CD14-positive monocyte (primary cell): Measurements from ENCODE around the gene ASPN. TPM values are rescaled to one million over a fixed set of nuclear protein-coding genes. Genes with fewer than 3 reads are reported as not detected.

Experiments
- DNase-seq, 3 donors: peaks; one replicate each; pipeline ENCODE4 v3.0.0-alpha.2; 2011 to 2022
- H2AFZ ChIP-seq: 2 replicates; pipeline ENCODE4 v1.6.0; 2012; ENCODE audit warnings: mild to moderate bottlenecking, low read depth, low read length, inconsistent platforms; ENCODE audit not compliant: insufficient read depth, poor library complexity, severe bottlenecking
- H3K27ac ChIP-seq, 2 donors: 1 replicate in 1 of 2; 2 replicates in 1 of 2; pipeline ENCODE4 v1.5.1; 2012 to 2013; ENCODE audit warnings: low read length in 2 of 2, control low read depth in 1 of 2, inconsistent platforms in 1 of 2, low read depth in 1 of 2, mild to moderate bottlenecking in 1 of 2
- H3K27me3 ChIP-seq, 2 donors: one replicate each; pipeline versions ENCODE4 v1.6.0 to v1.6.1; 2011 to 2013; ENCODE audit warnings: low read length in 2 of 2; ENCODE audit not compliant: control insufficient read depth in 2 of 2, insufficient read depth in 2 of 2
- H3K36me3 ChIP-seq, 2 donors: replicated peaks in 1 of 2; 1 replicate in 1 of 2; 2 replicates in 1 of 2; pipeline versions ENCODE4 v1.5.1 to v1.6.1; 2012 to 2013; ENCODE audit warnings: low read length in 2 of 2, control low read depth in 1 of 2, inconsistent platforms in 1 of 2, mild to moderate bottlenecking in 1 of 2; ENCODE audit not compliant: insufficient read depth in 2 of 2, control insufficient read depth in 1 of 2
- H3K4me1 ChIP-seq, 2 donors: 1 replicate in 1 of 2; 2 replicates in 1 of 2; pipeline versions ENCODE4 v1.5.1 to v1.6.1; 2012 to 2013; ENCODE audit warnings: low read length in 2 of 2, control low read depth in 1 of 2, inconsistent platforms in 1 of 2, mild to moderate bottlenecking in 1 of 2, moderate library complexity in 1 of 2; ENCODE audit not compliant: insufficient read depth in 2 of 2, control insufficient read depth in 1 of 2
- H3K4me2 ChIP-seq: replicated peaks from 2 replicates; pipeline ENCODE3; 2012; ENCODE audit warnings: low read length, moderate library complexity, mild to moderate bottlenecking; ENCODE audit not compliant: poor library complexity, severe bottlenecking; ENCODE audit errors: extremely low read depth
- H3K4me3 ChIP-seq, 3 experiments: fragments of 200-600 bp in 1 of 3; sonication (generic) in 1 of 3; replicated peaks in 1 of 3; 1 replicate in 2 of 3; 2 replicates in 1 of 3; pipeline ENCODE4 v1.5.1; 2011 to 2013; ENCODE audit warnings: low read length in 3 of 3, mild to moderate bottlenecking in 3 of 3, control low read depth in 2 of 3, low read depth in 2 of 3, inconsistent platforms in 1 of 3, moderate library complexity in 1 of 3
- H3K79me2 ChIP-seq: 2 replicates; pipeline ENCODE4 v1.6.0; 2012; ENCODE audit warnings: mild to moderate bottlenecking, control low read depth, inconsistent platforms, low read length, moderate library complexity; ENCODE audit not compliant: insufficient read depth
- H3K9ac ChIP-seq: 2 replicates; pipeline ENCODE4 v1.6.0; 2017; ENCODE audit warnings: low read length, mild to moderate bottlenecking; ENCODE audit not compliant: insufficient read depth, poor library complexity, severe bottlenecking
- H3K9me3 ChIP-seq, 2 donors: replicated peaks in 1 of 2; 1 replicate in 1 of 2; 2 replicates in 1 of 2; pipeline versions ENCODE4 v1.5.1 to v1.6.1; 2012 to 2013; ENCODE audit warnings: low read length in 2 of 2, control low read depth in 1 of 2; ENCODE audit not compliant: control insufficient read depth in 1 of 2, insufficient read depth in 1 of 2
- H4K20me1 ChIP-seq: 2 replicates; pipeline ENCODE4 v1.6.0; 2012; ENCODE audit warnings: mild to moderate bottlenecking, low read length, control low read depth, moderate library complexity; ENCODE audit not compliant: insufficient read depth
- H3K27ac Mint-ChIP-seq, 7 donors: one replicate each; pipeline ENCODE4 v1.8.0; 2020; ENCODE audit warnings: mild to moderate bottlenecking in 7 of 7, mixed read lengths in 7 of 7, moderate library complexity in 6 of 7, inconsistent platforms in 2 of 7
- H3K27me3 Mint-ChIP-seq, 3 donors: one replicate each; pipeline ENCODE4 v1.8.0; 2021 to 2022; ENCODE audit warnings: low read depth in 3 of 3, mild to moderate bottlenecking in 3 of 3, mixed read lengths in 3 of 3, moderate library complexity in 3 of 3, inconsistent platforms in 1 of 3
- H3K36me3 Mint-ChIP-seq, 2 donors: one replicate each; pipeline ENCODE4 v1.8.0; 2020; ENCODE audit warnings: mixed read lengths in 2 of 2, inconsistent platforms in 1 of 2, mild to moderate bottlenecking in 1 of 2
- H3K4me1 Mint-ChIP-seq: one replicate; pipeline ENCODE4 v1.8.0; 2020; ENCODE audit warnings: mild to moderate bottlenecking, mixed read lengths
- H3K4me3 Mint-ChIP-seq, 2 donors: one replicate each; pipeline ENCODE4 v1.8.0; 2020; ENCODE audit warnings: mild to moderate bottlenecking in 2 of 2, mixed read lengths in 2 of 2, moderate library complexity in 1 of 2
- H3K9me3 Mint-ChIP-seq, 7 donors: one replicate each; pipeline ENCODE4 v1.8.0; 2020 to 2022; ENCODE audit warnings: mixed read lengths in 7 of 7, mild to moderate bottlenecking in 6 of 7, moderate library complexity in 6 of 7, inconsistent platforms in 2 of 7
- WGBS: methylation state at CpG from one replicate; pipeline ENCODE4 v1.1.5; 2013; ENCODE audit warnings: missing lambda C conversion rate; ENCODE audit not compliant: insufficient coverage; 5-methylcytosine and 5-hydroxymethylcytosine counted together
- intact Hi-C, 2 donors: fragments of 100-400 bp; cut with micrococcal nuclease; formaldehyde crosslinking; loops; one replicate each; pipeline versions ENCODE4 v1.15.0 to v1.15.1; 2023
- polyA plus RNA-seq, 3 donors: library from polyadenylated mRNA; depleted of rRNA in 1 of 3; unstranded in 2 of 3; stranded (reverse) in 1 of 3; fragments of 300-500 nt in 2 of 3; fragments of >200 nt in 1 of 3; fragmentation: Illumina TruSeq in 2 of 3; gene quantifications; 1 replicate in 2 of 3; 2 replicates in 1 of 3; pipeline ENCODE4 v1.2.3, GENCODE V29; 2012 to 2021
- TF ChIP-seq, protein P1 (sequence below): fragments of 200-600 bp; IDR thresholded peaks from one replicate; pipeline ENCODE4 v1.8.0; 2022; ENCODE audit warnings: antibody characterized with exemption, mild to moderate bottlenecking

ASPN gene
- polyA plus RNA-seq, 3 donors, result not detected

- no peak for DNase-seq
- H3K79me2 ChIP-seq, result no peaks in the 10 kb centered on the region
- H3K36me3 Mint-ChIP-seq, result peaks cover 0 to 3% of the 10 kb centered on the region in 2 donors
- no peak overlapping the region for H3K4me2 ChIP-seq
- H3K36me3 ChIP-seq, result no peaks in the 10 kb centered on the region
- H3K27ac Mint-ChIP-seq, result no peak overlapping the region
- no peaks in the 10 kb centered on the region for H4K20me1 ChIP-seq
- H3K9me3 Mint-ChIP-seq, result peaks cover 0 to 8% (median 0%) of the 10 kb centered on the region in 7 donors
- WGBS, result 100% methylated on average over 4 of the region's 4 CpGs
- no peaks in the 10 kb centered on the region for H3K4me1 Mint-ChIP-seq
- no peak overlapping the region for H2AFZ ChIP-seq
- no peak overlapping the region for H3K27ac ChIP-seq
- H3K27me3 Mint-ChIP-seq, result no peaks in the 10 kb centered on the region
- H3K4me3 Mint-ChIP-seq, result no peak overlapping the region
- H3K4me3 ChIP-seq, result no peak overlapping the region
- TF ChIP-seq, protein P1, sequence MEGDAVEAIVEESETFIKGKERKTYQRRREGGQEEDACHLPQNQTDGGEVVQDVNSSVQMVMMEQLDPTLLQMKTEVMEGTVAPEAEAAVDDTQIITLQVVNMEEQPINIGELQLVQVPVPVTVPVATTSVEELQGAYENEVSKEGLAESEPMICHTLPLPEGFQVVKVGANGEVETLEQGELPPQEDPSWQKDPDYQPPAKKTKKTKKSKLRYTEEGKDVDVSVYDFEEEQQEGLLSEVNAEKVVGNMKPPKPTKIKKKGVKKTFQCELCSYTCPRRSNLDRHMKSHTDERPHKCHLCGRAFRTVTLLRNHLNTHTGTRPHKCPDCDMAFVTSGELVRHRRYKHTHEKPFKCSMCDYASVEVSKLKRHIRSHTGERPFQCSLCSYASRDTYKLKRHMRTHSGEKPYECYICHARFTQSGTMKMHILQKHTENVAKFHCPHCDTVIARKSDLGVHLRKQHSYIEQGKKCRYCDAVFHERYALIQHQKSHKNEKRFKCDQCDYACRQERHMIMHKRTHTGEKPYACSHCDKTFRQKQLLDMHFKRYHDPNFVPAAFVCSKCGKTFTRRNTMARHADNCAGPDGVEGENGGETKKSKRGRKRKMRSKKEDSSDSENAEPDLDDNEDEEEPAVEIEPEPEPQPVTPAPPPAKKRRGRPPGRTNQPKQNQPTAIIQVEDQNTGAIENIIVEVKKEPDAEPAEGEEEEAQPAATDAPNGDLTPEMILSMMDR, result no peak
- no peaks in the 10 kb centered on the region for H3K4me1 ChIP-seq
- intact Hi-C loops, result no loop called here
- H3K27me3 ChIP-seq, result no peaks in the 10 kb centered on the region
- H3K9me3 ChIP-seq, result no peaks in the 10 kb centered on the region
- no peak overlapping the region for H3K9ac ChIP-seq
These were observed 37.5 kb downstream of the ASPN start for GRCh38 chr9:92444841-92445240.

- TF ChIP-seq, protein P1, result no peak
- H3K4me3 ChIP-seq, result no peak overlapping the region
These were observed 41.6 kb downstream of the ASPN start for GRCh38 chr9:92440751-92441046.

More at GRCh38 chr9:92440751-92441046, 41.6 kb downstream of the ASPN start:
- Mint-ChIP-seq H3K27ac (no peak overlapping the region), H3K27me3 (peaks cover 0 to 2% (median 0%) of the 10 kb centered on the region in 3 donors), H3K4me1 (no peaks in the 10 kb centered on the region), H3K9me3 (no peaks in the 10 kb centered on the region), H3K4me3 (no peak overlapping the region), H3K36me3 (no peaks in the 10 kb centered on the region)
- H3K4me2 ChIP-seq, result no peak overlapping the region
- WGBS, result 83% methylated on average over 1 of the region's 6 CpGs
- H2AFZ ChIP-seq, result no peak overlapping the region
- H3K79me2 ChIP-seq, result no peaks in the 10 kb centered on the region
- intact Hi-C loops, result no loop called here
- H3K9ac ChIP-seq, result no peak overlapping the region
- no peaks in the 10 kb centered on the region for H3K27me3 ChIP-seq
- DNase-seq, result no peak
- H3K27ac ChIP-seq, result no peak overlapping the region
- no peaks in the 10 kb centered on the region for H4K20me1 ChIP-seq
- no peaks in the 10 kb centered on the region for H3K4me1 ChIP-seq
- H3K36me3 ChIP-seq, result no peaks in the 10 kb centered on the region
- no peaks in the 10 kb centered on the region for H3K9me3 ChIP-seq
